SKM-1 (cell line): Measurements from ENCODE around the gene GRIN2C.
A peak's percentile ranks its signal among the peaks of the same experiment; 100 is the strongest.
"Not testable (repeated sequence)": the region's sequence is repeated elsewhere in the genome, so short reads cannot be mapped to it uniquely, and the experiment has no call there.

Experiments used
- DNase-seq: peaks from one replicate; lab custom pipeline; 2025; ENCODE audit not compliant: unreplicated experiment; lab: John Stamatoyannopoulos, UW

The GRIN2C gene

GRCh38 chr17:74881073-74881472 lies 21.4 kb upstream of the GRIN2C start:
- DNase-seq: no peak

GRCh38 chr17:74879308-74879707 lies 19.6 kb upstream of the GRIN2C start:
- no peak for DNase-seq

DNA sequence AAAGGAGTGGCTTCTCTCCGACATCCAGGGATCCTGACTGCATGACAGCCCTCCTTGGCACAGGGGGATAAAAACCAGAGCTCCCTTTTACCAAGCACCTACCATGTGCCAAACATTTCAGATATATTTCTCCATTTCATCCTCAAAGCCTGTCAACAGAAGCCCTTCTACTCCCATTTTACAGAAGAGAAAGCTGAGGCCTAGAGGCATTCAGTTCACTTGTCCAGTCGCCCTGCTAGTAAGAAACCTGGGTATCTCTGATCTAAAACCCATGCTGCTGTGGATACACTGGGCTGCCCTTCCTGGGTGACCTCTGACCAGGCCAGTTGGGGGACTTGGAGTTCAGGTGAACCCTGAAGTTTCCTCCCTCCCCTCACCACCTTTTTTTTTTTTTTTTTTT lies 19.0 kb upstream of the GRIN2C start:
- no peak for DNase-seq

DNA sequence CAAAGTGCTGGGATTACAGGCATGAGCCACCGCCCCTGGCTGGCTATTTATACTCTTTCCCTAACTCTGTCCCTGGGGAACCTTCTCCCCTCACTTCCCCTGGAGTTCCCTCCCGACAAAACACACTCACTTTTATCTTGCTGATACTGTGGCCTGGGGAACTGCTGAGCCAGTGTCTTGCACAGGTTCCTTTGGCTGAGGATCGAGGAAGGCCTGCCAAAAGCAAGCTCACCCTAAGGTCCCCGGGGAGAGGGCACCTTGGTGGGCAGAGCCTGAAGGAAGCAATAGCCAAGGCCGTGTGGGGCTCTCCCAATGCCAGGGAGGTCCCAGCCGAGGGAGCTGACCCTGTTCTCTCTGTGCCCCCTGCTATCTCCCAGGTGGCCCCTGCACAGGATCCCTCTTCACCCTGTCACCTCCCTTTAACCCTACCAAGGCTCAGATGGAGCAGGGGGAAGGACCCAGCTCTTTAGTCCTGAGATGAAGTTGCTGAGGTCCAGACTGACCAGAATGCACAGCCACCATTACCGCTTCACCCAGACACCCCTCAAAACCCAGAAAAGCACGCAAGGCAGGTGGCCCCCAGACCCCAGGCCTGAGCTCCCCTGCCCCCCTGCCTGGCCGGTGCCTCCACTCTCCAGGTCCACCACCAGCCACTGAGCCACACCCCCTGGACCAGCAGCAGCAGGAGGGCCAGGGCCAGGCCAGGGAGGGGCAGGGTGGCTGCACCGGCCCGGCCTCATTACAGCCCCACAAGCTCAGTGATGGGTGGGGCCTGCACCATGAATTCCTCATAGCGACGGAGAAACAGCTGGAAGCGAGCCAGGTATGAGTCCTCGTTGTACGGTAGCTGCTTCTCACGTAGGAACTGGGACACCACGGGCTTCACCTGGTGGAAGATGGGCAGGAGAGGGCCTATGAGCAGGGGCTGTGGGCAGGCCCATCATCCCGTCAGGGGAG lies 18.2 kb upstream of the GRIN2C start:
- no peak for DNase-seq

- no peak for DNase-seq
Observed at GRCh38 chr17:74875977-74876593, 16.4 kb upstream of the GRIN2C start.

DNA sequence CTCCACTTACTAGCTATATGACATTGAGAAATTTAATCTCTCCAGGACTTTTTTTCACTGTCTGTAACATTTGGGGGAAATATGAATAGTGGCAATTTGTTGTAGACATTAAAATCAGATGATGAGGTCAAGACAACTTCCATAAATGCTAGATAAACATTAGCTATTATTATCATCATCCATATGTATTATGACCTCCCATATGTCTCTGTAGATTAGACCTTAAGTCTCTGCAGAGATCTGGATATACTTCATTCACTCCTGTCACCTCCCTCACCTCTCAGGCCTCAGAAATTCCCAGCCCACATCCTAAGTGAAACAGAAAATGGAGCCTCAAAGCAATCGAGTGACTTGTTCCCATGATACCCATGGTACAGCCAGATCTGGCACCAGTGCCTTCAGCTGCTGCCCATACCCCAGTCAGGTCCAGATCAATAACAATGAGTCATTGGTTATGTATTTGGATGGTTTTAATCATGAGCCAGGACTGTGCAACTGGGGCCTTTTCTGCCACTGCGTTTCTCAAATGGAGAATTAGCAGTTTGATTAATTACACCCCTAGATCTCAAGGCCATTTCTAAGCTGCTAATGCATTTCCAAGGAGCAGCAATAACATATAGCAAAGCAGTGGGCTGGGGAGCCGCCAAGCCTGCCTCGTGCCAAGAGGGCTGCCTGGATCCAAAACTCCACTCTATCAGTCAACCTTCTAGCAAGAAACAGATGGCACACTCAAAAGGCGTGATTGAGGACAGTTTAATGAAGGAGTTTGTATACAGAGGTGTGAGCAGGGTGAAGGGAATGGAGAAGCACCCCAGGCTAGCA lies 15.7 kb upstream of the GRIN2C start:
- no peak for DNase-seq

DNA sequence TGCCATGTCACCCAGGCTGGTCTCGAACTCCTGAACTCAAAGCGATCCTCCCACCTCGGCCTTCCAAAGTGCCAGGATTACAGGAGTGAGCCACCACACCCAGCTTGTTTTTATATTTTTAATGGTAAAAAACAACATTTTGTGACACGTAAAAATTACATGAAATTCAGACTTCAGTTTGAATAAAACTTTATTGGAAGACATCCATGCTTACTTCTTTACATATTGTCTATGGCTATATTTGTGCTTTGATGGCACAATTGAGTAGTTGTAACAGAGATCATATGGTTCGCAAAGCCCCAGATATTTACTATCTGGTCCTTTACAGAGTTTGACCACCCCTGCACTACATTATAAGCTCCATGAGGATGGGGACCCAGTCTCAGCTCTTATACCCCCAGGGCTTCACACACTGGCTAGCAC lies 14.9 kb upstream of the GRIN2C start:
- no peak for DNase-seq

DNA sequence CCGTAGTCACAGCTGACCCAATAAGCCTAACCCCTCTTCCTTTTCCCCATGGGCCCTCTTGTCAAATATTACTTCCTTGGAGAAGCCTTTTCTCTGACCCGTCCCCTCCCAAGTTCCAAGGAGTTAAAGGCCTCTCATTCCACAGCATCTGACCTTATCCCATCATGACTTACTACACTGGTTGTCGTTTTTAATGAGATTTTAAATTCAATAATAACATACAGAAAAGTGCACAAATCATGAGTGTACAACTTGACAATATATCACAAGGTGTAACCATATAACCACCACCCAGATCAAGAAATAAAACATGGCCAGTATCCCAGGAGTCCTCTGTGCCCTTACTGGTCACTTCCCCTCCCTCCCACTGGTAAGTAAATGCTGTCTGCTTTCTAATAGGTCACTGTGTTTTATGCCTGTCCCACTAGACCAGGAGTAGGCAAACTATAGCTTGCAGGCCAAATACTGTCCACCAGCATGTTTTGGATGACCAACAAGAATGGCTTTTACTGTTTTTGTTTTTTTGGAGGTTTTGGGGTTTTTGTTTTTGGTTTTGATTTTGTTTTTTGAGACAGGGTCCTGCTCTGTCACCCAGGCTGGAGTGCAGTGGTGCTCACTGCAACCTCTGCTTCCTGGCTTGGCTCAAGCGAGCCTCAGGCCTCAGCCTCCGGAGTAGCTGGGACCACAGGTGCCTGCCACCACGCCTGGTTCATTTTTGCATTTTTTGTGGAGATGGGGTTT lies 14.4 kb upstream of the GRIN2C start:
- DNase-seq: no peak

DNA sequence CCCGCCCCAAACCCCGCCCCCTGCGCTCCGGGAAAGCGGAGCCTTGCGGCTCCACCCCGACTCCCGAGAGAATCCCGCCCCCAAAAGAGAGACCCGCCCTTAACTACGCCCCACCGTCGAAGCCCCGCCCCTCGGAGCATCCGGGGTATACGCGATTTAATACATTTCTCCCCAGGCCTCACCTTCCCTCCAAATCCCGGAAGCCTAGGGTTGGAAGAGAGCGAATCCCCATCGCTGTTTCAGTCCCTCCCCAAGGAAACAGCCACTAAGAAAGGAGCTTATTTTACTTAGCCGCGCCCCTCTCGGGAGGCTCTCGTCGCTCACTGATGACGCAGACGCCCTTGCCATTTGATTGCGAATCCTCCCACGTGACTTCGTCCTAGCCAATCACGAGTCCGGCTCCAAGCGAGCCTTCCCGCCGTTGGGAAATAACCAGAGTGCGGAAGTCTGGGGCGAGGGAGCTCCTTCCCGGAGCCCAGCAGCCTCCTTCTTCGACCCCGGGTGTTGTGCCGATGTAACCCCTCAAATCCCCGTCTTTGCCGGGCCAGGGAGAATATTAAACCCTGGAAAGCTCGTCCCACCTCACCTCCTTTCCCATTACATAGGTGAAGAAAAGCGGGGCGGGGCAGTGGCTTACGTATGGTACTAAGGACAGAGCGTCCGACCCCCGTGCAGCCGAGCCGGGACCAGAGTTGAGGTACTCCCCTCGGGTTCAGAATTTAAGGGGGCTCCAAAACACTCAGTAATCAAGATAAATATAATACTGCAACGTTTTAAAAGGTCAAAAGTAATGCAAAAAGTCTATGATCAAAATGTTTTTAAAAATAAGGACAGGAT lies 13.6 kb upstream of the GRIN2C start:
- peak; percentile 98 for DNase-seq

DNA sequence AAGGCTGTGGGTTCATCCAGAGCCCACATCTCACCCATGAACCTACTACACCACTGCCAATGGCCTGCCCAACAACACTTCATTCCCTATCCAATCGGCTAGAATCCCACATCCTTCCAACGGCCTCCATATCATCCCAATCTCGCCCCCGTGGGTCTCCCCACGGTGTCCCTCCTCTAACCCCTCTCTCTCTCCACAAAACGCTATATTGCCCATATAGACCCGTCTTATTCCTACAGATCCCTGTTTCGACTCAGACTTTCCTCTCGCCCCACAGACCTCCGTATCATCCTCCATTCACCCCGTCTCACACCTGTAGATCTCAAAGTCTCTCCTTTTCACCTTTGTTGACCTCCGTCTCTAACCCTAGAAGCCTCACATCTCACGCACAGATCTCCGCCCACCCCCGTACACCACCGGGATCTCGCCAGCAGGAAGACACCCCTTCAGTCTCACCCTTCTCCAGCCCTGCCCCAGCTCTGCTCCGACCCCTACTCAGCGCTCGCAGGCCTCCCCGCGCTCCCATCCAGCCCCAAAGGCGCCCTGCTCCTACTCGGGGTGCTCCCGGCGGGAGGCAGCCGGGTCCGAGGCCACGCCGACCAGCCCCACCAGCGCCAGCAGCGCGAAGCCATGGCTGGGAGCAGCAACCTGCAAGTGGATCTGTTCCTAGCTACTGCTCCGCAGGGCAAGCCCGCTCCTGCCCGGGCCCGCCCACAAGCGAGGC lies 12.8 kb upstream of the GRIN2C start, which contains the start of gene FDXR:
FDXR (minus strand) TSS at position 682 of the 724 bp plus-strand sequence; CDS start at position 632, 50 bp downstream.
- no peak for DNase-seq

DNA sequence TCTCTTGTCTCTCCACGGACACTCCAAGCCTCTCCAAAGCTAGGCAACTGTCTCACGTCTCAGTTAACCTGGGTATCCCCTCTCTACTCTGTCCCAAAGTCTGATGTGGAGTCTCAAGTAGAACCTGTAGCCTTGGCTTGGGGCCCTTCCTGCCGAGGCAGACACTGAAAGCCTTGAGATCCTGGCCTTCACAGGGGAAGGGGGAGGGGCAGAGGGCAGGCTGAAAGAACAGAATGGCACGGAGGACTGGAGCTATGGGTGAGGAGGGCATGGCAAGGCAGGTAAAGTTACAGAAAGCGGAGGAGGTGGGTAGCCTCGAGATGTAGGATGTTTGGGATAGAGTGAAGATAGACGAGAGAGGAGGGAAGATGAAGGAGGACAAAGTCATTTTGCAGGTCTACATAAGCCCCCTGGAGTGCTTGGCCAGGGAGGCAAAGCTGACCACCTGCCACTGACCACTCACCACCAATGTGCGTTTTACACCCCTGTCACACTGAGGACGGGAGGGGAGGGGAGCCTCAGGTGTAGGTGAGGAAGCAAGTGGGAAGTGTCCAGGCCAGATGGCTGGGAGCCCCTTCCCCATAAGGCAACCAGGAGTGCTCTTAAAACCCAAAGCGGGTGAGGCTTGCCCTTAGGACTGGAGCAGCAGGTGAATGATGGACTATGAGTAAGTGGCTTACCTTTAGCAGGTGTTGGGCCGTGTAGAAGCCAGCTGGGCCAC lies 11.8 kb upstream of the GRIN2C start:
- DNase-seq: no peak

GRCh38 chr17:74870512-74870911 lies 10.8 kb upstream of the GRIN2C start:
- no peak for DNase-seq

GRCh38 chr17:74870028-74870427 lies 10.3 kb upstream of the GRIN2C start:
- DNase-seq: not testable (repeated sequence)

- DNase-seq: no peak
Observed at GRCh38 chr17:74868908-74869255, 9.2 kb upstream of the GRIN2C start.

- no peak for DNase-seq
Observed at GRCh38 chr17:74868251-74868907, 8.7 kb upstream of the GRIN2C start.

DNA sequence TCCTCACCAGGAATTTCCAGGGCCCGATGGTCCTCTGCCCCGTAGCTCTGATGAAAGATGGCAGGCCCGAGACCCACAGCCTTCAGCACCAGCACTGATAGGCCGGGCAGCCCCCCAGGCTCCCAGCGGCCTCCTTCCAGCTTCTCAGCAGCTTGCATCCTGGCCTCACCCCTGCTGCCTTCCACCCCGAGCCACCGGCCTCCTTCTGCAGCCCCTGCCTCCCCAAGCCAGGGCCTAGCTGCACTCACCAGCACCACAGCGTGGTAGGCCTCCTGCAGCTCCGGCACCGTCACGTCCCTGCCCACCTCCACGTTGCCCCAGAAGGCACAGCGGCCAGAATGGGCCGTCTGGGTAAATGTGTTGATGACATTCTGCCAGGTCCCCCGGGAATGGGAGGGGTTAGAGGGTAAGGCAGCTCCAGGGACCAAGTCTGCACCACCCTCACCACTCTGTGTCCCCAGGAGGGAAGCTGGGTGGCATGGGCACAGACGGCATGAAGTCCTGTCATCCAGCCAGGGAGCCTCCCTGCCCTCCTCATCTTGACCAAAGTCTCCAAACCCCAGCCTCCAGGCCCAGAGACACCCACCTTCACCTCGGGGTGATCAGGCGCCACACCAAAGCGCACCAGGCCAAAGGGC lies 6.6 kb upstream of the GRIN2C start:
- no peak for DNase-seq

GRCh38 chr17:74865504-74866197 lies 6.0 kb upstream of the GRIN2C start:
- no peak for DNase-seq
